GM23338 (cell line): ENCODE measurements around the gene CLIP2. TPM values are rescaled to one million over a fixed set of nuclear protein-coding genes. Genes with fewer than 3 reads are reported as not detected.

Experiments used
- ATAC-seq: fragments of 200-7000 bp; cut with Tn5 transposase; 3 replicates; pipeline ENCODE4 v1.9.1; 2020
- DNase-seq: peaks from one replicate; pipeline ENCODE4 v3.0.0-alpha.2; 2015; ENCODE audit warnings: low spot score
- H2AFZ ChIP-seq: fragments of 200-600 bp; sonication (generic); 2 replicates; pipeline ENCODE4 v1.8.0; 2016; ENCODE audit warnings: antibody characterized with exemption, mild to moderate bottlenecking, moderate library complexity
- H3F3A ChIP-seq: fragments of 200-600 bp; sonication (generic); replicated peaks from 2 replicates; pipeline ENCODE4 v1.8.0; 2017; ENCODE audit warnings: antibody characterized with exemption, mixed run types, low read depth
- H3K27ac ChIP-seq: fragments of 200-600 bp; sonication (generic); 2 replicates; pipeline ENCODE4 v1.6.1; 2016; ENCODE audit warnings: low read depth
- H3K27me3 ChIP-seq: fragments of 200-600 bp; sonication (generic); 2 replicates; pipeline ENCODE4 v1.8.0; 2016; ENCODE audit warnings: mild to moderate bottlenecking, mixed run types, moderate library complexity; ENCODE audit not compliant: insufficient read depth
- H3K36me3 ChIP-seq: fragments of 200-600 bp; sonication (generic); 2 replicates; pipeline ENCODE4 v1.8.0; 2016; ENCODE audit warnings: mild to moderate bottlenecking; ENCODE audit not compliant: insufficient read depth
- H3K4me1 ChIP-seq: fragments of 200-600 bp; sonication (generic); 2 replicates; pipeline ENCODE4 v1.8.0; 2016; ENCODE audit warnings: mild to moderate bottlenecking, moderate library complexity; ENCODE audit not compliant: insufficient read depth
- H3K4me2 ChIP-seq: fragments of 200-600 bp; sonication (generic); 2 replicates; pipeline ENCODE4 v1.7.1; 2017; ENCODE audit warnings: mixed run types
- H3K4me3 ChIP-seq: fragments of 200-600 bp; sonication (generic); 2 replicates; pipeline ENCODE4 v1.6.1; 2016; ENCODE audit warnings: mixed run types
- H3K79me2 ChIP-seq: fragments of 200-600 bp; sonication (generic); replicated peaks from 2 replicates; pipeline ENCODE4 v1.8.0; 2017; ENCODE audit warnings: mild to moderate bottlenecking; ENCODE audit not compliant: insufficient read depth
- H3K9me2 ChIP-seq: fragments of 200-600 bp; sonication (generic); 2 replicates; pipeline ENCODE4 v1.8.0; 2017; ENCODE audit not compliant: insufficient read depth
- H4K20me1 ChIP-seq: fragments of 200-600 bp; sonication (generic); replicated peaks from 2 replicates; pipeline ENCODE4 v1.8.0; 2017; ENCODE audit warnings: mild to moderate bottlenecking; ENCODE audit not compliant: insufficient read depth
- H3K27ac Mint-ChIP-seq: 2 replicates; pipeline ENCODE4 v1.8.0; 2020; ENCODE audit warnings: inconsistent platforms, mild to moderate bottlenecking, moderate library complexity, mixed read lengths
- H3K27me3 Mint-ChIP-seq: 3 replicates; pipeline ENCODE4 v1.8.0; 2022; ENCODE audit warnings: low read depth, mild to moderate bottlenecking, moderate library complexity, mixed read lengths, inconsistent platforms; ENCODE audit not compliant: insufficient read depth, poor library complexity
- H3K36me3 Mint-ChIP-seq: 3 replicates; pipeline ENCODE4 v1.8.0; 2021; ENCODE audit warnings: low read depth, mild to moderate bottlenecking, inconsistent platforms, moderate library complexity, mixed read lengths
- H3K4me1 Mint-ChIP-seq: 3 replicates; pipeline ENCODE4 v1.8.0; 2020; ENCODE audit warnings: mild to moderate bottlenecking, inconsistent platforms, mixed read lengths
- H3K4me3 Mint-ChIP-seq: 3 replicates; pipeline ENCODE4 v1.8.0; 2021; ENCODE audit warnings: moderate library complexity, mild to moderate bottlenecking, inconsistent platforms, mixed read lengths
- H3K9me3 Mint-ChIP-seq: 3 replicates; pipeline ENCODE4 v1.8.0; 2020; ENCODE audit warnings: moderate library complexity, mild to moderate bottlenecking, inconsistent platforms, mixed read lengths
- CREB1 ChIP-seq: fragments of 250-450 bp; sonication (Bioruptor Pico); IDR thresholded peaks from 2 replicates; pipeline ENCODE4 v1.5.0; 2020; ENCODE audit warnings: low read depth, mild to moderate bottlenecking, moderate library complexity
- CTCF ChIP-seq, 2 experiments: fragments of 200-600 bp in 1 of 2; sonication (generic) in 1 of 2; conservative IDR thresholded peaks; 2 replicates each; pipeline versions ENCODE4 v1.5.1 to v1.6.1; 2016 to 2017; ENCODE audit warnings: antibody characterized with exemption in 2 of 2, low read depth in 2 of 2, mild to moderate bottlenecking in 2 of 2, moderate library complexity in 1 of 2
- EZH2phosphoT487 ChIP-seq: fragments of 200-600 bp; sonication (generic); IDR thresholded peaks from one replicate; pipeline ENCODE4 v1.8.1; 2018; ENCODE audit warnings: antibody characterized with exemption; ENCODE audit not compliant: unreplicated experiment
- JUNB ChIP-seq: IDR thresholded peaks from one replicate; pipeline ENCODE4 v1.6.1; 2016; ENCODE audit warnings: antibody characterized with exemption; ENCODE audit not compliant: unreplicated experiment
- POLR2AphosphoS5 ChIP-seq: IDR thresholded peaks from 2 replicates; pipeline ENCODE4 v1.6.1; 2016; ENCODE audit warnings: antibody characterized with exemption, low read depth
- REST ChIP-seq: IDR thresholded peaks from one replicate; pipeline ENCODE4 v1.6.1; 2018; ENCODE audit warnings: antibody characterized with exemption; ENCODE audit not compliant: unreplicated experiment
- STAT1 ChIP-seq: IDR thresholded peaks from one replicate; pipeline ENCODE4 v1.6.1; 2016; ENCODE audit warnings: antibody characterized with exemption; ENCODE audit not compliant: unreplicated experiment
- ZNF114 ChIP-seq: fragments of 250-450 bp; sonication (Bioruptor Pico); IDR thresholded peaks from 2 replicates; pipeline ENCODE4 v1.5.0; 2020; ENCODE audit warnings: mild to moderate bottlenecking, moderate library complexity
- ZNF331 ChIP-seq: fragments of 250-450 bp; sonication (Bioruptor Pico); IDR thresholded peaks from 2 replicates; pipeline ENCODE4 v1.5.0; 2020; ENCODE audit warnings: low read depth, mild to moderate bottlenecking, moderate library complexity
- polyA plus RNA-seq: library from polyadenylated mRNA; unstranded; fragments of >200 nt; fragmentation: Nextera tagmentation; extraction: Ambion mirVana; gene quantifications from 2 replicates; pipeline ENCODE4 v1.2.1, GENCODE V29; 2016
- total RNA-seq: library from RNA; depleted of rRNA; stranded (reverse); fragments of >200 nt; shearing (Covaris generic); gene quantifications from 2 replicates; pipeline ENCODE4 v1.2.3, GENCODE V29; 2014

Gene CLIP2
- total and polyA plus RNA-seq, 2 experiments from 2014 or later, result 8.1 to 51.9 TPM

- no peak for TF ChIP-seq REST
Observed at GRCh38 chr7:74324531-74325209, 35.5 kb downstream of the CLIP2 start (continued).

- Mint-ChIP-seq H3K9me3 (no peaks in the 10 kb centered on the region; the same call in 2 of the 3 replicates), H3K27me3 (peaks cover 7% of the 10 kb centered on the region), H3K4me1 (peaks cover 8% of the 10 kb centered on the region), H3K4me3 (no peak overlapping the region), H3K27ac (no peak overlapping the region), H3K36me3 (peaks cover 24% of the 10 kb centered on the region)
- no peaks in the 10 kb centered on the region; the same call in 1 of the 2 replicates for H3K4me1 ChIP-seq
- 0 out of 2 replicates have a peak, but pooled peaks cover 3% of the 10 kb centered on the region for H4K20me1 ChIP-seq
- DNase-seq (no peak), ATAC-seq (no peak)
- H3F3A ChIP-seq, result peaks cover 3% of the 10 kb centered on the region
- H3K4me2 ChIP-seq, result no peak overlapping the region
- H3K79me2 ChIP-seq, result no peaks in the 10 kb centered on the region
- H2AFZ ChIP-seq, result no peak overlapping the region
- no peak overlapping the region for H3K4me3 ChIP-seq
- TF ChIP-seq ZNF331 (CRISPR knock-in tag), result no peak
- no peak for TF ChIP-seq STAT1
- TF ChIP-seq CTCF (conservative IDR thresholded peaks at IDR 0.05; ENCODE audit: low read depth in 2 of 2), result no peak
- no peak for TF ChIP-seq POLR2AphosphoS5
- TF ChIP-seq EZH2phosphoT487, result no peak
- no peaks in the 10 kb centered on the region for H3K9me2 ChIP-seq
- no peaks in the 10 kb centered on the region for H3K36me3 ChIP-seq
- H3K27ac ChIP-seq, result no peak overlapping the region
- no peaks in the 10 kb centered on the region for H3K27me3 ChIP-seq
Observed at GRCh38 chr7:74325210-74325565, 36.0 kb downstream of the CLIP2 start.

- Mint-ChIP-seq H3K36me3 (peaks cover 15% of the 10 kb centered on the region), H3K4me3 (no peak overlapping the region)
- TF ChIP-seq ZNF114 (CRISPR knock-in tag), result no peak
- no peak for TF ChIP-seq CREB1
- no peak for TF ChIP-seq JUNB
Observed at GRCh38 chr7:74329225-74329624, 40.0 kb downstream of the CLIP2 start.

More at GRCh38 chr7:74329225-74329624, 40.0 kb downstream of the CLIP2 start:
- Histone ChIP-seq H3F3A (no peaks in the 10 kb centered on the region; the same call in 1 of the 2 replicates), H3K4me2 (no peak overlapping the region), H3K79me2 (no peaks in the 10 kb centered on the region), H3K27ac (no peak overlapping the region), H3K36me3 (no peaks in the 10 kb centered on the region), H4K20me1 (peaks cover 3% of the 10 kb centered on the region; the same call in 1 of the 2 replicates), H2AFZ (no peak overlapping the region), H3K4me1 (no peaks in the 10 kb centered on the region), H3K9me2 (no peaks in the 10 kb centered on the region), H3K27me3 (no peaks in the 10 kb centered on the region), H3K4me3 (no peak overlapping the region)
- Mint-ChIP-seq H3K27ac (no peak overlapping the region), H3K4me1 (no peaks in the 10 kb centered on the region), H3K27me3 (peaks cover 6% of the 10 kb centered on the region), H3K9me3 (no peaks in the 10 kb centered on the region; the same call in 2 of the 3 replicates)
- no peak for DNase-seq
- ATAC-seq, result no peak
